HepG2 (cell line): Measurements from ENCODE around the gene FRMPD3. TPM values are rescaled to one million over a fixed set of nuclear protein-coding genes. Genes with fewer than 3 reads are reported as not detected.

ENCODE experiments used
- ATAC-seq: fragments of 200-7000 bp; cut with Tn5 transposase; 3 replicates; pipeline ENCODE4 v1.9.1; 2020; ENCODE audit warnings: mild to moderate bottlenecking, moderate library complexity
- BruUV-seq: library from RNA; stranded (reverse); fragments of 400-500 nt; replicated peaks from 2 replicates; lab custom pipeline; 2021; lab: Mats Ljungman, UMichigan
- CTCF ChIA-PET: fragments of 300-600 bp; formaldehyde crosslinking; extraction: SDS; loops from one replicate; lab custom pipeline; 2021; ENCODE audit warnings: low total read pairs, inconsistent platforms, low intra/inter-chr PET ratio; lab: Yijun Ruan, JAX
- POLR2A ChIA-PET: fragments of 350-600 bp; sonication (Branson Sonifier 250); formaldehyde crosslinking; loops from one replicate; lab custom pipeline; 2020; ENCODE audit warnings: antibody characterized with exemption, inconsistent platforms; lab: Yijun Ruan, JAX
- DNase-seq: peaks from one replicate; pipeline ENCODE4 v3.0.0-alpha.2; 2015; ENCODE audit warnings: low spot score
- FAIRE-seq: peaks from 3 replicates; lab custom pipeline; 2011; peaks lifted over from hg19 to GRCh38; lab: Jason Lieb, UNC
- H2AFZ ChIP-seq: one replicate; pipeline ENCODE4 v1.6.1; 2011; ENCODE audit warnings: low read length, inconsistent platforms
- H3K27ac ChIP-seq: fragments of 300-600 bp; 3 replicates; pipeline ENCODE4 v1.8.0; 2011; ENCODE audit warnings: mixed run types, mild to moderate bottlenecking, mixed read lengths, low read length, inconsistent platforms; ENCODE audit not compliant: insufficient read depth; ENCODE audit errors: extremely low read length
- H3K27me3 ChIP-seq, 2 experiments: fragments of 200-600 bp in 1 of 2; 2 replicates in 1 of 2; 3 replicates in 1 of 2; pipeline versions ENCODE4 v1.6.0 to v1.8.0; 2011; ENCODE audit warnings: low read length in 2 of 2, mild to moderate bottlenecking in 2 of 2, moderate library complexity in 2 of 2, inconsistent platforms in 1 of 2; ENCODE audit not compliant: insufficient read depth in 2 of 2, control insufficient read depth in 1 of 2
- H3K36me3 ChIP-seq, 2 experiments: fragments of 200-600 bp in 1 of 2; replicated peaks in 1 of 2; 2 replicates in 1 of 2; 3 replicates in 1 of 2; pipeline versions ENCODE4 v1.5.1 to v1.8.0; 2011; ENCODE audit warnings: low read length in 2 of 2, inconsistent platforms in 1 of 2; ENCODE audit not compliant: insufficient read depth in 2 of 2, control insufficient read depth in 1 of 2
- H3K4me1 ChIP-seq: 2 replicates; pipeline ENCODE4 v1.5.1; 2012; ENCODE audit warnings: low read length, inconsistent platforms; ENCODE audit not compliant: insufficient read depth
- H3K4me2 ChIP-seq: 2 replicates; pipeline ENCODE4 v1.6.0; 2011; ENCODE audit warnings: low read depth, low read length, inconsistent platforms
- H3K4me3 ChIP-seq, 3 experiments: fragments of 200-600 bp in 1 of 3; sonication (generic), shearing (Covaris generic) in 1 of 3; replicated peaks in 1 of 3; 2 replicates each; pipeline ENCODE4 v1.5.1; 2011 to 2016; ENCODE audit warnings: low read length in 3 of 3, inconsistent platforms in 2 of 3, low read depth in 2 of 3, mild to moderate bottlenecking in 2 of 3, control low read depth in 1 of 3, mixed read lengths in 1 of 3; ENCODE audit not compliant: insufficient read depth in 1 of 3
- H3K79me2 ChIP-seq: one replicate; pipeline ENCODE4 v1.6.1; 2011; ENCODE audit warnings: low read length, inconsistent platforms; ENCODE audit not compliant: insufficient read depth
- H3K9ac ChIP-seq: 2 replicates; pipeline ENCODE4 v1.6.0; 2011; ENCODE audit warnings: mild to moderate bottlenecking, low read depth, low read length, inconsistent platforms; ENCODE audit not compliant: insufficient read depth
- H3K9me3 ChIP-seq: 2 replicates; pipeline ENCODE4 v1.5.1; 2012; ENCODE audit warnings: mild to moderate bottlenecking, low read length
- H4K20me1 ChIP-seq: 2 replicates; pipeline ENCODE4 v1.6.0; 2011; ENCODE audit warnings: inconsistent platforms, mild to moderate bottlenecking, low read length, moderate library complexity; ENCODE audit not compliant: insufficient read depth
- ATM ChIP-seq: fragments of 450-650 bp; IDR thresholded peaks from 2 replicates; pipeline ENCODE4 v1.7.1; 2017; ENCODE audit warnings: mild to moderate bottlenecking, borderline replicate concordance
- FIP1L1 ChIP-seq: fragments of 200-400 bp; formaldehyde crosslinking; IDR thresholded peaks from 2 replicates; pipeline ENCODE4 v1.6.1; 2018; ENCODE audit warnings: low read depth, mild to moderate bottlenecking, low read length, moderate library complexity, borderline replicate concordance; ENCODE audit not compliant: insufficient read depth
- FOXP1 ChIP-seq, 2 experiments: fragments of 450-650 bp in 1 of 2; IDR thresholded peaks; 2 replicates each; pipeline ENCODE4 v1.6.1; 2017 to 2018; ENCODE audit warnings: antibody characterized with exemption in 1 of 2
- HOMEZ ChIP-seq: IDR thresholded peaks from 2 replicates; pipeline ENCODE4 v1.6.1; 2016; ENCODE audit warnings: low read depth
- MED8 ChIP-seq: sonication (generic); formaldehyde crosslinking; IDR thresholded peaks from 2 replicates; pipeline ENCODE4 v1.8.1; 2023; ENCODE audit warnings: mild to moderate bottlenecking, missing genetic modification reagents; ENCODE audit not compliant: insufficient replicate concordance
- MTA3 ChIP-seq: sonication (generic); formaldehyde crosslinking; IDR thresholded peaks from 2 replicates; pipeline ENCODE4 v1.4.0; 2020; ENCODE audit warnings: missing genetic modification reagents
- PHF8 ChIP-seq: sonication (generic); formaldehyde crosslinking; IDR thresholded peaks from 2 replicates; pipeline ENCODE4 v1.5.0; 2020; ENCODE audit warnings: missing genetic modification reagents
- XBP1 ChIP-seq: sonication (generic); formaldehyde crosslinking; IDR thresholded peaks from 2 replicates; pipeline ENCODE4 v1.5.0; 2020; ENCODE audit warnings: missing genetic modification reagents
- ZNF101 ChIP-seq: sonication (generic); formaldehyde crosslinking; IDR thresholded peaks from 2 replicates; pipeline ENCODE4 v1.4.0; 2020; ENCODE audit warnings: mild to moderate bottlenecking, low read depth, missing genetic modification reagents, borderline replicate concordance
- ZNF121 ChIP-seq: sonication (generic); formaldehyde crosslinking; IDR thresholded peaks from 2 replicates; pipeline ENCODE4 v1.5.0; 2020; ENCODE audit warnings: mild to moderate bottlenecking, missing genetic modification reagents
- ZNF724P ChIP-seq: sonication (generic); formaldehyde crosslinking; IDR thresholded peaks from 2 replicates; pipeline ENCODE4 v1.8.0; 2022; ENCODE audit warnings: missing genetic modification reagents, borderline replicate concordance
- ZNF746 ChIP-seq: sonication (generic); formaldehyde crosslinking; IDR thresholded peaks from 2 replicates; pipeline ENCODE4 v1.8.0; 2022; ENCODE audit warnings: mild to moderate bottlenecking, missing genetic modification reagents
- ZNF772 ChIP-seq: sonication (generic); formaldehyde crosslinking; IDR thresholded peaks from 2 replicates; pipeline ENCODE4 v1.5.0; 2020; ENCODE audit warnings: mild to moderate bottlenecking, missing genetic modification reagents
- ZNF775 ChIP-seq: sonication (generic); formaldehyde crosslinking; IDR thresholded peaks from 2 replicates; pipeline ENCODE4 v1.4.0; 2020; ENCODE audit warnings: missing genetic modification reagents, mild to moderate bottlenecking, moderate library complexity, borderline replicate concordance
- WGBS: methylation state at CpG from one replicate; pipeline ENCODE4 v1.1.6; 2017; ENCODE audit warnings: low lambda C conversion rate; 5-methylcytosine and 5-hydroxymethylcytosine counted together
- in situ Hi-C: cut with HindIII; loops from 2 replicates; pipeline ENCODE4 v1.10.0; 2017; ENCODE audit warnings: low pct_unique_long_range_greater_than_20kb; ENCODE audit not compliant: extremely low pct_ligation_motif_present
- intact Hi-C: fragments of 100-400 bp; cut with micrococcal nuclease; formaldehyde crosslinking; loops from one replicate; pipeline ENCODE4 v1.10.0; 2022; ENCODE audit not compliant: unreplicated experiment
- polyA plus RNA-seq, 8 experiments: library from polyadenylated mRNA; depleted of rRNA in 3 of 8; stranded (reverse) in 7 of 8; unstranded in 1 of 8; fragments of >200 nt; fragmentation: Illumina TruSeq in 4 of 8; extraction: Trizol in 4 of 8; gene quantifications; 2 replicates each; pipeline versions ENCODE4 v1.2.1 to v1.2.3, GENCODE V29; 2011 to 2016; ENCODE audit warnings: low read depth in 4 of 8, missing spikeins in 1 of 8, mixed read lengths in 1 of 8; ENCODE audit not compliant: insufficient read depth in 1 of 8
- total RNA-seq, 5 experiments: library from RNA; depleted of rRNA; stranded (reverse); fragments of >200 nt; fragmentation: Illumina TruSeq; extraction: Trizol; gene quantifications; 2 replicates each; pipeline ENCODE4 v1.2.3, GENCODE V29; 2016; ENCODE audit warnings: low read depth in 1 of 5

The FRMPD3 gene
- total and polyA plus RNA-seq, 2 of the 13 experiments (the other 11 are each of a cell fraction or from before 2014, with no cell fraction given) = not detected

- CTCF ChIA-PET = no interaction called here
- TF ChIP-seq XBP1 (CRISPR knock-in tag) = no peak
- TF ChIP-seq ATM = no peak
- TF ChIP-seq ZNF746 (CRISPR knock-in tag) = no peak
- no peak for TF ChIP-seq FOXP1 (IDR thresholded peaks at IDR 0.05)
- TF ChIP-seq FOXP1 (CRISPR knock-in tag; IDR thresholded peaks at IDR 0.05) = no peak
- TF ChIP-seq ZNF724P (CRISPR knock-in tag) = no peak
- no peak for TF ChIP-seq MTA3 (CRISPR knock-in tag)
- no peak for TF ChIP-seq FIP1L1
- TF ChIP-seq ZNF772 (CRISPR knock-in tag) = no peak
- no peak for TF ChIP-seq HOMEZ (CRISPR knock-in tag)
- TF ChIP-seq MED8 = no peak
- TF ChIP-seq ZNF101 (CRISPR knock-in tag) = no peak
- no peak for TF ChIP-seq ZNF775 (CRISPR knock-in tag)
- TF ChIP-seq ZNF121 (CRISPR knock-in tag) = no peak
- no peak for TF ChIP-seq PHF8 (CRISPR knock-in tag)
- in situ Hi-C loops = no loop called here
- Histone ChIP-seq H3K27me3 (no peaks in the 10 kb centered on the region), H3K36me3 (no peaks in the 10 kb centered on the region), H3K4me1 (no peaks in the 10 kb centered on the region), H3K27ac (no peak overlapping the region), H3K4me3 (no peak overlapping the region), H2AFZ (no peak overlapping the region), H3K9me3 (no peaks in the 10 kb centered on the region), H4K20me1 (no peaks in the 10 kb centered on the region), H3K9ac (no peak overlapping the region), H3K79me2 (no peaks in the 10 kb centered on the region), H3K4me2 (no peak overlapping the region)
- no peak for ATAC-seq
- POLR2A ChIA-PET = no interaction called here
- no CpG with 5 or more reads among the region's 2 CpGs for WGBS
- no TSS peak for BruUV-seq
- intact Hi-C loops = no loop called here
- no peak for FAIRE-seq
- no peak for DNase-seq
Observed at GRCh38 chrX:107470198-107470597, 20.7 kb downstream of the FRMPD3 start.
